Loucy (cell line): Measurements from ENCODE around the gene TGM5.
A peak's percentile ranks its signal among the peaks of the same experiment; 100 is the strongest.

Experiments
- H2AFZ ChIP-seq: fragments of 200-600 bp; sonication (generic); 2 replicates; pipeline ENCODE4 v1.6.0; 2016; ENCODE audit warnings: antibody characterized with exemption, mild to moderate bottlenecking, low read length, moderate library complexity
- H3F3A ChIP-seq: fragments of 200-600 bp; 2 replicates; pipeline ENCODE4 v1.6.0; 2016; ENCODE audit warnings: antibody characterized with exemption, low read depth, mild to moderate bottlenecking
- H3K27me3 ChIP-seq: fragments of 200-600 bp; sonication (generic); 2 replicates; pipeline ENCODE4 v1.6.1; 2014; ENCODE audit warnings: low read length, mild to moderate bottlenecking; ENCODE audit not compliant: insufficient read depth, poor library complexity, severe bottlenecking
- H3K36me3 ChIP-seq: fragments of 200-600 bp; sonication (generic); 2 replicates; pipeline ENCODE4 v1.6.1; 2016; ENCODE audit warnings: low read length; ENCODE audit not compliant: insufficient read depth
- H3K4me1 ChIP-seq: fragments of 200-600 bp; sonication (generic); 2 replicates; pipeline ENCODE4 v1.5.1; 2014; ENCODE audit warnings: low read length, mild to moderate bottlenecking; ENCODE audit not compliant: insufficient read depth, poor library complexity, severe bottlenecking
- H3K4me2 ChIP-seq: fragments of 200-600 bp; sonication (generic); 2 replicates; pipeline ENCODE4 v1.6.0; 2014; ENCODE audit warnings: antibody characterized with exemption, low read length, low read depth, mild to moderate bottlenecking; ENCODE audit not compliant: poor library complexity, severe bottlenecking
- H3K4me3 ChIP-seq: fragments of 200-600 bp; sonication (generic); 2 replicates; pipeline ENCODE4 v1.5.1; 2014; ENCODE audit warnings: low read length, mild to moderate bottlenecking, mixed read lengths; ENCODE audit not compliant: poor library complexity, severe bottlenecking
- H3K79me2 ChIP-seq: fragments of 200-600 bp; sonication (generic); 2 replicates; pipeline ENCODE4 v1.6.1; 2014; ENCODE audit warnings: low read length; ENCODE audit not compliant: insufficient read depth
- H3K9ac ChIP-seq: fragments of 200-600 bp; sonication (generic); 2 replicates; pipeline ENCODE4 v1.6.0; 2014; ENCODE audit warnings: mild to moderate bottlenecking, low read depth, low read length, moderate library complexity; ENCODE audit not compliant: poor library complexity, severe bottlenecking
- H3K9me2 ChIP-seq: fragments of 200-600 bp; sonication (generic); replicated peaks from 2 replicates; pipeline ENCODE4 v1.6.1; 2016; ENCODE audit warnings: low read depth, low read length, mixed read lengths
- H3K9me3 ChIP-seq: fragments of 200-600 bp; sonication (generic); 2 replicates; pipeline ENCODE4 v1.6.1; 2014; ENCODE audit warnings: mild to moderate bottlenecking, antibody characterized with exemption, low read length, low read depth; ENCODE audit not compliant: insufficient read depth
- H4K20me1 ChIP-seq: fragments of 200-600 bp; sonication (generic); 2 replicates; pipeline ENCODE4 v1.6.0; 2014; ENCODE audit warnings: antibody characterized with exemption, low read length, mild to moderate bottlenecking; ENCODE audit not compliant: insufficient read depth, poor library complexity, severe bottlenecking
- EZH2phosphoT487 ChIP-seq: fragments of 200-600 bp; IDR thresholded peaks from 2 replicates; pipeline ENCODE4 v1.6.1; 2018; ENCODE audit warnings: antibody characterized with exemption, mild to moderate bottlenecking, moderate library complexity, borderline replicate concordance
- TF ChIP-seq, protein P1 (sequence below): fragments of 200-600 bp; sonication (generic); conservative IDR thresholded peaks from 2 replicates; pipeline ENCODE4 v1.5.1; 2014; ENCODE audit warnings: mild to moderate bottlenecking, antibody characterized with exemption, low read length

Gene TGM5

DNA sequence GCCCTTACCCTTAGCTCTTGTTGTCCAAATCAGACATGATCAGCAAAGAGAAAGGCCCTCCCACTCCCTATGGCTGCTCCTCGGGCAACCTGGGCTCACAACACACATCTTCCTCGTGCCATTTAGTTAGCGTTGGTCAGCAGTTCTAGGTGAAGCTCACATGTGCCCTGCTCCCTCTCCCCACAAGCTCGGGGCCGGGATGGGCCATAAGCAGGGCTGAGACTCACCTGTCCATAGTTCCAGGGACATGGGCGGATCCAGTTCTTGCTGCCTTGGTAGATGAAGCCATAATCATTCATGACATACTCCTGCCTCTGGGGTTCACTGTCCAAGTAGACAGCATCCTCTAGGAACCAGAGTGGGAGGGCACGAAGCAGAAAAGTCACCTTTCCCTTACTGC is 10.4 kb downstream of the TGM5 start:
- Histone ChIP-seq H3K9me2 (no peaks in the 10 kb centered on the region), H4K20me1 (no peaks in the 10 kb centered on the region), H3K4me1 (peaks cover 11% of the 10 kb centered on the region), H3K27me3 (no peaks in the 10 kb centered on the region), H3K36me3 (no peaks in the 10 kb centered on the region), H2AFZ (no peak overlapping the region), H3K9ac (no peak overlapping the region), H3K4me2 (no peak overlapping the region), H3F3A (no peaks in the 10 kb centered on the region), H3K9me3 (no peaks in the 10 kb centered on the region), H3K4me3 (no peak overlapping the region), H3K79me2 (no peaks in the 10 kb centered on the region)
- TF ChIP-seq, protein P1, sequence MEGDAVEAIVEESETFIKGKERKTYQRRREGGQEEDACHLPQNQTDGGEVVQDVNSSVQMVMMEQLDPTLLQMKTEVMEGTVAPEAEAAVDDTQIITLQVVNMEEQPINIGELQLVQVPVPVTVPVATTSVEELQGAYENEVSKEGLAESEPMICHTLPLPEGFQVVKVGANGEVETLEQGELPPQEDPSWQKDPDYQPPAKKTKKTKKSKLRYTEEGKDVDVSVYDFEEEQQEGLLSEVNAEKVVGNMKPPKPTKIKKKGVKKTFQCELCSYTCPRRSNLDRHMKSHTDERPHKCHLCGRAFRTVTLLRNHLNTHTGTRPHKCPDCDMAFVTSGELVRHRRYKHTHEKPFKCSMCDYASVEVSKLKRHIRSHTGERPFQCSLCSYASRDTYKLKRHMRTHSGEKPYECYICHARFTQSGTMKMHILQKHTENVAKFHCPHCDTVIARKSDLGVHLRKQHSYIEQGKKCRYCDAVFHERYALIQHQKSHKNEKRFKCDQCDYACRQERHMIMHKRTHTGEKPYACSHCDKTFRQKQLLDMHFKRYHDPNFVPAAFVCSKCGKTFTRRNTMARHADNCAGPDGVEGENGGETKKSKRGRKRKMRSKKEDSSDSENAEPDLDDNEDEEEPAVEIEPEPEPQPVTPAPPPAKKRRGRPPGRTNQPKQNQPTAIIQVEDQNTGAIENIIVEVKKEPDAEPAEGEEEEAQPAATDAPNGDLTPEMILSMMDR: no peak
- TF ChIP-seq EZH2phosphoT487: no peak

DNA sequence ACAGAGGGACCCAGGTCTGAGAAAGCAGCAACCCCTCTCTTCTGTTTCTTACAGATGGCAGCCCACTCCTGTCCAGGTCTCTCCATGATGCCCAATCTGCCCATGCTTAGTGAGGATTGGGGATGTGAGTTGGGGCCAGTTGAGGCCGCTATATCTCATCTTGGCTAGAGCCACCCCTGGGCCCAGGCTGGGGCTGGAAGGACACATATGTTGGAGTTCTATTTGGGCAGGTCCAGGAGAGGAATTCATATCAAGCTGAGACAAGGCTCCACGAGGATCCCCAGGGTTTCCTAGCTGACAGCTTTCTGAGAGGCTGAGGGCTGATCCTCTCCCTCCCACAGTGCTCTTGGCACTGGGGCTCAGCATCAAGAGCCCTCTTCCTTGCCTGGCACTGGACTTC is 11.4 kb downstream of the TGM5 start:
- TF ChIP-seq, protein P1: no peak
- TF ChIP-seq EZH2phosphoT487: no peak
- H4K20me1 ChIP-seq: no peaks in the 10 kb centered on the region
- H3K4me3 ChIP-seq: no peak overlapping the region
- H3K79me2 ChIP-seq: no peaks in the 10 kb centered on the region
- H3K4me2 ChIP-seq: no peak overlapping the region
- H2AFZ ChIP-seq: no peak overlapping the region
- H3K9me2 ChIP-seq: no peaks in the 10 kb centered on the region
- H3K9ac ChIP-seq: no peak overlapping the region
- no peaks in the 10 kb centered on the region for H3K9me3 ChIP-seq
- peaks cover 20% of the 10 kb centered on the region for H3K4me1 ChIP-seq
- H3K27me3 ChIP-seq: no peaks in the 10 kb centered on the region
- no peaks in the 10 kb centered on the region for H3F3A ChIP-seq
- no peaks in the 10 kb centered on the region for H3K36me3 ChIP-seq

DNA sequence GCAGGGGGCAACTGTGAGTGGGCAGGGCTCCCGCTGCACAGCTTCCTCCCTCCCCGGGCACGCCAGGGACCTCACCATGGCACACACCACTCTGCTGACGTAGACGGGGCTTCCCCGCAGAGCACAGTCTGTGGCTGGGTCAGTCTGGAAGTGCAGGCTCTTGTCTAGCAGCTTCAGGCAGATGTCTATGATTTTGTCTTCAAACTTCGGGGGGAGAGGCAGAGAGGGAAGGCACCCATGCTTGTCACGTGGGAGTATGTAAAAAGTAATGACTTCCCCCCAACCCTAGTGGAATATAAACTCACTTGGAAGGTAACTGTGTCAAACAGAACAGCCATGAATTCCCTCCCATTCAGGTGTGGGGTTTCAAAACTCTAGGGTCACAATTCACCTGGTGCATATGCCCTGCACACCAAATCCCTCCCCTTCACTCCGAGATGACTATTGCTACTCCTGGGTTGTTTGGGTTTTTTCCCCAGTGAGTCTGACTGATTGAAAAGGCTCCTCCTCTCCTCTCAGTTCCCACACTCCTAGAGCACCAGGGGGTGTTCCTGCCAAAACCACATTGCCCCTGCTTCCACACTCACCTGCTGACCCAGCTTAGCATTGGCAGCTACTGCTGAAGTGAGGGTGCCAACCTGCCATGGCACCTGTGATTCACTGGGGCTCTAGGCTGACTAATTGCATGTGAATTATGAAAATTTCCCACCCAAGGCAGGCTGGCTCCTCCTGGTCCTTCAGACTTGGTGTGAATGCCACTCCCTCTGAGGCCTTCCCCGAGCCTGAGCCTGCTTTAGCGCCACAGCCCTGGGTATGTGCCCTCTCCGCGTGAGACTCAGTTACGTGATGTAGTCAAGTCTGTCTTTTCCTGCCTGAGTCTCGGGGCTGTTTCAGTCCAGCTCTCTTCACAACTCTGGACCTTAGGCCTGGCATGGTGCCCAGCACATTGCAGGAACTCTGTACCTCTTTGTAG is 13.0 kb downstream of the TGM5 start:
- H3K4me2 ChIP-seq: peak overlapping the region; percentile 23

More for the DNA sequence above, 13.0 kb downstream of the TGM5 start:
- H3K9me3 ChIP-seq: no peaks in the 10 kb centered on the region
- H3K27me3 ChIP-seq: no peaks in the 10 kb centered on the region
- H4K20me1 ChIP-seq: no peaks in the 10 kb centered on the region
- no peak overlapping the region for H3K4me3 ChIP-seq
- no peak for TF ChIP-seq EZH2phosphoT487
- TF ChIP-seq, protein P1: no peak
- peaks cover 37% of the 10 kb centered on the region for H3K4me1 ChIP-seq
- H3K9me2 ChIP-seq: no peaks in the 10 kb centered on the region
- no peak overlapping the region for H3K9ac ChIP-seq
- H3K79me2 ChIP-seq: no peaks in the 10 kb centered on the region
- no peak overlapping the region; the same call in 1 of the 2 replicates for H2AFZ ChIP-seq
- no peaks in the 10 kb centered on the region for H3F3A ChIP-seq
- H3K36me3 ChIP-seq: no peaks in the 10 kb centered on the region
